WTC11 (cell line): ENCODE data around the gene FBXO41. TPM values are rescaled to one million over a fixed set of nuclear protein-coding genes. Genes with fewer than 3 reads are reported as not detected.

Experiments used
- ATAC-seq: fragments of 200-7000 bp; cut with Tn5 transposase; 2 replicates; pipeline ENCODE4 v1.10.0; 2021; ENCODE audit warnings: mild to moderate bottlenecking, moderate library complexity
- CTCF ChIA-PET: fragments of 300-600 bp; sonication (Branson Sonifier 250); formaldehyde crosslinking; loops from one replicate; lab custom pipeline; 2021; ENCODE audit warnings: antibody characterized with exemption; lab: Charles Lee
- POLR2A ChIA-PET: fragments of 350-600 bp; sonication (Branson Sonifier 250); formaldehyde crosslinking; loops from one replicate; lab custom pipeline; 2021; ENCODE audit warnings: antibody characterized with exemption; lab: Charles Lee
- DNase-seq: peaks from one replicate; pipeline ENCODE4 v3.0.0; 2021; ENCODE audit warnings: low spot score
- H3K27ac Mint-ChIP-seq: 2 replicates; pipeline ENCODE4 v1.8.0; 2021; ENCODE audit warnings: mixed read lengths
- H3K27me3 Mint-ChIP-seq: 2 replicates; pipeline ENCODE4 v1.8.0; 2021; ENCODE audit warnings: low read depth, mild to moderate bottlenecking, moderate library complexity, mixed read lengths
- H3K36me3 Mint-ChIP-seq: 2 replicates; pipeline ENCODE4 v1.8.0; 2021; ENCODE audit warnings: mixed read lengths
- H3K4me1 Mint-ChIP-seq: 2 replicates; pipeline ENCODE4 v1.8.0; 2022; ENCODE audit warnings: mixed read lengths
- H3K4me3 Mint-ChIP-seq: 2 replicates; pipeline ENCODE4 v1.8.0; 2021; ENCODE audit warnings: mild to moderate bottlenecking, moderate library complexity, mixed read lengths
- H3K9me3 Mint-ChIP-seq: 2 replicates; pipeline ENCODE4 v1.8.0; 2021; ENCODE audit warnings: mixed read lengths
- ATF6 ChIP-seq: sonication (generic); formaldehyde crosslinking; IDR thresholded peaks from 2 replicates; pipeline ENCODE4 v1.8.1; 2023; ENCODE audit warnings: mild to moderate bottlenecking, missing genetic modification reagents
- CBFB ChIP-seq: sonication (generic); formaldehyde crosslinking; IDR thresholded peaks from 2 replicates; pipeline ENCODE4 v1.8.1; 2022; ENCODE audit warnings: mild to moderate bottlenecking, low read depth, missing genetic modification reagents
- CDX4 ChIP-seq: fragments of 250-450 bp; sonication (Bioruptor Pico); IDR thresholded peaks from 2 replicates; pipeline ENCODE4 v1.9.0; 2021; ENCODE audit warnings: moderate library complexity, mild to moderate bottlenecking, inconsistent platforms, borderline replicate concordance
- CREB1 ChIP-seq: sonication (generic); formaldehyde crosslinking; IDR thresholded peaks from 2 replicates; pipeline ENCODE4 v1.8.0; 2023; ENCODE audit warnings: mild to moderate bottlenecking, missing genetic modification reagents
- E2F4 ChIP-seq: sonication (generic); formaldehyde crosslinking; IDR thresholded peaks from 2 replicates; pipeline ENCODE4 v1.8.1; 2022; ENCODE audit warnings: low read depth, mild to moderate bottlenecking, moderate library complexity, missing genetic modification reagents, borderline replicate concordance
- ERG ChIP-seq: fragments of 250-450 bp; sonication (Bioruptor Pico); IDR thresholded peaks from 2 replicates; pipeline ENCODE4 v1.8.0; 2021; ENCODE audit warnings: mild to moderate bottlenecking
- FOXJ3 ChIP-seq: sonication (generic); formaldehyde crosslinking; IDR thresholded peaks from 2 replicates; pipeline ENCODE4 v1.9.0; 2021; ENCODE audit warnings: missing genetic modification reagents, mild to moderate bottlenecking, borderline replicate concordance
- FOXP1 ChIP-seq: sonication (generic); formaldehyde crosslinking; IDR thresholded peaks from 2 replicates; pipeline ENCODE4 v1.8.0; 2022; ENCODE audit warnings: missing genetic modification reagents, mild to moderate bottlenecking, moderate library complexity, borderline replicate concordance
- GTF2I ChIP-seq: fragments of 250-450 bp; sonication (Bioruptor Pico); conservative IDR thresholded peaks from 2 replicates; pipeline ENCODE4 v1.4.0; 2021; ENCODE audit warnings: mild to moderate bottlenecking
- JAZF1 ChIP-seq: fragments of 250-450 bp; sonication (Bioruptor Pico); IDR thresholded peaks from 2 replicates; pipeline ENCODE4 v1.9.0; 2021; ENCODE audit warnings: moderate library complexity, mild to moderate bottlenecking, inconsistent platforms
- MLX ChIP-seq: sonication (generic); formaldehyde crosslinking; IDR thresholded peaks from 2 replicates; pipeline ENCODE4 v1.8.1; 2023; ENCODE audit warnings: mild to moderate bottlenecking, missing genetic modification reagents, moderate library complexity
- MXD4 ChIP-seq: fragments of 250-450 bp; sonication (Bioruptor Pico); IDR thresholded peaks from 2 replicates; pipeline ENCODE4 v1.8.0; 2021; ENCODE audit warnings: mild to moderate bottlenecking, moderate library complexity, borderline replicate concordance
- NFATC4 ChIP-seq: fragments of 250-450 bp; sonication (Bioruptor Pico); IDR thresholded peaks from 2 replicates; pipeline ENCODE4 v1.9.0; 2021; ENCODE audit warnings: mild to moderate bottlenecking
- NFE2L1 ChIP-seq: sonication (generic); formaldehyde crosslinking; IDR thresholded peaks from 2 replicates; pipeline ENCODE4 v1.8.1; 2023; ENCODE audit warnings: missing genetic modification reagents
- PRRX2 ChIP-seq: fragments of 250-450 bp; sonication (Bioruptor Pico); IDR thresholded peaks from 2 replicates; pipeline ENCODE4 v1.8.0; 2021; ENCODE audit warnings: mild to moderate bottlenecking
- RELA ChIP-seq: sonication (generic); formaldehyde crosslinking; IDR thresholded peaks from 2 replicates; pipeline ENCODE4 v1.8.1; 2022; ENCODE audit warnings: missing genetic modification reagents, mild to moderate bottlenecking, borderline replicate concordance
- SP1 ChIP-seq: sonication (generic); formaldehyde crosslinking; conservative IDR thresholded peaks from 2 replicates; pipeline ENCODE4 v1.8.1; 2022; ENCODE audit warnings: missing genetic modification reagents
- TCF7 ChIP-seq: sonication (generic); formaldehyde crosslinking; IDR thresholded peaks from 2 replicates; pipeline ENCODE4 v1.8.0; 2022; ENCODE audit warnings: mild to moderate bottlenecking, low read depth, missing genetic modification reagents, moderate library complexity
- ZBTB43 ChIP-seq: sonication (generic); formaldehyde crosslinking; IDR thresholded peaks from 2 replicates; pipeline ENCODE4 v1.8.1; 2023; ENCODE audit warnings: mild to moderate bottlenecking, missing genetic modification reagents
- ZNF281 ChIP-seq: sonication (generic); formaldehyde crosslinking; IDR thresholded peaks from 2 replicates; pipeline ENCODE4 v1.8.0; 2023; ENCODE audit warnings: mild to moderate bottlenecking, missing genetic modification reagents
- ZNF396 ChIP-seq: fragments of 250-450 bp; sonication (Bioruptor Pico); IDR thresholded peaks from 2 replicates; pipeline ENCODE4 v1.8.0; 2021; ENCODE audit warnings: mild to moderate bottlenecking, moderate library complexity, borderline replicate concordance
- ZNF416 ChIP-seq: fragments of 250-450 bp; sonication (Bioruptor Pico); IDR thresholded peaks from 2 replicates; pipeline ENCODE4 v1.9.0; 2021; ENCODE audit warnings: mild to moderate bottlenecking, inconsistent platforms
- ZNF671 ChIP-seq: fragments of 250-450 bp; sonication (Bioruptor Pico); IDR thresholded peaks from 2 replicates; pipeline ENCODE4 v1.8.0; 2021; ENCODE audit warnings: mild to moderate bottlenecking
- total RNA-seq: library from RNA; stranded (reverse); gene quantifications from 3 replicates; pipeline ENCODE4 v1.2.3, GENCODE V29; 2021

Gene FBXO41
- total RNA-seq, 1 experiment from 2014 or later: 19.2 TPM

GRCh38 chr2:73210696-73211095 is 73.6 kb downstream of the FBXO41 start (continued):
- no peak for TF ChIP-seq ATF6
- TF ChIP-seq ZBTB43 (CRISPR knock-in tag): no peak
- TF ChIP-seq ZNF416: no peak

- no peak overlapping the region for H3K4me3 Mint-ChIP-seq
- peaks cover 21% of the 10 kb centered on the region for H3K4me1 Mint-ChIP-seq
- ChIA-PET POLR2A (no interaction called here), CTCF (interaction anchor here (1.5 to 9.8 kb wide), 2 partner anchors 8 to 34 kb away, joined by 7 to 179 read pairs; partner anchors contain the start of gene NOTO)
- peaks cover 38% of the 10 kb centered on the region for H3K27me3 Mint-ChIP-seq
- H3K9me3 Mint-ChIP-seq: no peaks in the 10 kb centered on the region
- no peak for DNase-seq
- no peaks in the 10 kb centered on the region for H3K36me3 Mint-ChIP-seq
- ATAC-seq: no peak
- no peak for TF ChIP-seq PRRX2 (CRISPR knock-in tag)
- no peak for TF ChIP-seq CBFB
- TF ChIP-seq ZNF671 (CRISPR knock-in tag): no peak
- no peak for TF ChIP-seq MXD4
- no peak for TF ChIP-seq SP1
- TF ChIP-seq NFE2L1: no peak
- no peak for TF ChIP-seq ZNF396 (CRISPR knock-in tag)
- no peak for TF ChIP-seq CREB1 (CRISPR knock-in tag)
- TF ChIP-seq GTF2I: no peak
- no peak for TF ChIP-seq CDX4 (CRISPR knock-in tag)
- no peak for TF ChIP-seq TCF7 (CRISPR knock-in tag)
- TF ChIP-seq ZNF281 (CRISPR knock-in tag): no peak
- TF ChIP-seq ZBTB43 (CRISPR knock-in tag): no peak
- no peak for TF ChIP-seq FOXP1 (CRISPR knock-in tag)
- no peak for TF ChIP-seq ZNF416
- H3K27ac Mint-ChIP-seq: no peak overlapping the region
Observed at GRCh38 chr2:73210019-73210418, 74.3 kb downstream of the FBXO41 start.

GRCh38 chr2:73208258-73208657 is 76.0 kb downstream of the FBXO41 start:
- peaks cover 9% of the 10 kb centered on the region for H3K4me1 Mint-ChIP-seq
- peaks cover 52% of the 10 kb centered on the region for H3K27me3 Mint-ChIP-seq
- no peaks in the 10 kb centered on the region for H3K36me3 Mint-ChIP-seq
- no peak overlapping the region for H3K4me3 Mint-ChIP-seq
- no peak for ATAC-seq
- ChIA-PET POLR2A (no interaction called here), CTCF (interaction anchor here (0.8 to 9.8 kb wide), 3 partner anchors 32 to 315 kb away, joined by 3 to 179 read pairs (median 5); no protein-coding TSS in a partner anchor)
- TF ChIP-seq E2F4 (CRISPR knock-in tag) (no peak), NFATC4 (CRISPR knock-in tag) (no peak), FOXJ3 (CRISPR knock-in tag) (no peak), MLX (CRISPR knock-in tag) (no peak), JAZF1 (CRISPR knock-in tag) (no peak), ERG (CRISPR knock-in tag) (no peak), RELA (no peak), GTF2I (no peak)
- H3K27ac Mint-ChIP-seq: no peak overlapping the region
- H3K9me3 Mint-ChIP-seq: no peaks in the 10 kb centered on the region
- no peak for DNase-seq
